HG02970 (cell line): Measurements from ENCODE around the gene DENND2C.

Experiments used
- ATAC-seq: cut with Tn5 transposase; IDR thresholded peaks from one replicate; pipeline ENCODE4 v1.9.1; 2021; ENCODE audit warnings: mild to moderate bottlenecking, moderate library complexity, moderate number of reproducible peaks; ENCODE audit not compliant: unreplicated experiment, low FRiP score

Gene DENND2C

DNA sequence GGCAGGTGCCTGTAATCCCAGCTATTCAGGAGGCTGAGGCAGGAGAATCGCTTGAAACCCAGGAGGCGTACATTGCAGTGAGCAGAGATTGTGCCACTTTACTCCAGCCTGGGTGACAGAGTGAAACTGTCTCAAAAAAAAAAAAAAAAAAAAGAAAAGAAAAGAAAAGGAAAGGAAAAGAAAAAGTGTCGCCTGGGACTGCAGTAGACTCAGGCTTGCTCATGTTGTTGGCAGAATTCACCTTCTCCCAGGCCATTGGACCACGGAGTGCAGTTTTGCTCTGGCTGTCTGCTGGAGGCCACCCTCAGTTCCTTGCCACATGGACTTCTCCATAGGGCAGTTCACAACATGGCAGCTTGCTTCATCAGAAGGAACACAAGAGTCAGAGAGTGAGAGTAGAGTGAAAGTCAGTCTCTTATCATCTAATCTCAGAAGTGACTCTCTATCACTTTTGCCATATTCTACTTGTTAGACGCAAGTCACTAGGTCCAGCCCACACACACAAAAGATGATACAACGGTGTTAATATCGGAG lies 117.7 kb downstream of the DENND2C start:
- ATAC-seq = no peak

DNA sequence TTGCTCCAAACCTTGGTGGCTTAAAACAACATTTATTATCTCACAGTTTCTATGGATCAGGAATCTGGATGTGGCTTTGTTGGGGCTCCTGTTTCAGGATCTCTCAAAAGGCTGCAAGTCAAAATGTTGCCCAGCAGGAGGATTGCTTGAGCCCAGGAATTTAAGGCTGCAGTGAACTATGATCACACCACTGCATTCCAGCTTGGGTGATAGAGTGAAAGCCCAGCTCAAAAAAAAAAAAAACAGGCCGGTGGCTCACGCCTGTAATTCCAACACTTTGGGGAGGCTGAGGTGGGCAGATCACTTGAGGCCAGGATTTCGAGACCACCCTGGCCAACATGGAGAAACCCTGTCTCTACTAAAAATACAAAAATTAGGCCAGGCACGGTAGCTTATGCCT lies 118.4 kb downstream of the DENND2C start:
- ATAC-seq = no peak

- ATAC-seq = no peak
These were observed 119.5 kb downstream of the DENND2C start for GRCh38 chr1:114550336-114550735.

DNA sequence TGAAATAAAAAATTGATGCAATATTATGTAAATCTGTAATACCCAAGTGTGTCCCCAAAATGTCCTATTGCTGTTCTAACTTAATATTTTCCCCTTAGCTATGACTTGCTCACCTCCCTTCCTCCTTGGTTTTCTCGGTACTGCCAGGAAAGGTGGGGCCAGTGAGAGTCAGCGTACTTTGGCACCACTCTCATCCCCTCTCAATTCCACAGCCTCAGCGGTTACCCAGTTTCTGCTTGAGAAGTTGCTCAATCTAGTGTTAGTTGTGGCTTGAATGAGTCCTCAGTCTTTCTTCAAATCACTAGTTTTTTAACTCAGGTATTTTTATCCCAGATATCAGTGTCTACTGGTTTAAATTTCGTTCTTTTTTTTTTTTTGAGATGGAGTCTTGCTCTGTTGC lies 120.7 kb downstream of the DENND2C start:
- ATAC-seq = no peak

- no peak for ATAC-seq
These were observed 122.8 kb downstream of the DENND2C start for GRCh38 chr1:114547076-114547475.

DNA sequence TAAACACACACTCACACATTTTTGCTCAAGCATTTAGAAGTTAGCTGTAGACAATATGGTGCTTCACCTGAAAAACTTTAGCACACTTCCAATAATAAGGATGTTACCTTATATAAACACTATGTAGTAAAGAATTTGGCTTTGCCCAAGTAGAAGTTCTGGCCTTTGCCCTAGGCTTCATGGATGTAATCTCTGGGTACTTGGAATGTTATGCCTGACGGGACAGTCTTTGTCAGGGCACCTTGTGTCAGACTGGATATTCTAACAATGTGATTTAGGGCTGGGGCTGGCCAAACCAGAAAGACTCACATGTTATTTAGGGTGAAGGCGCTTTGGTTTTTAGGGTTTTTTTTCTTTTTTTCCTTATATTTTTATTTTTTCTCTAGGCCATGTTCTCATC lies 124.1 kb downstream of the DENND2C start:
- no peak for ATAC-seq

DNA sequence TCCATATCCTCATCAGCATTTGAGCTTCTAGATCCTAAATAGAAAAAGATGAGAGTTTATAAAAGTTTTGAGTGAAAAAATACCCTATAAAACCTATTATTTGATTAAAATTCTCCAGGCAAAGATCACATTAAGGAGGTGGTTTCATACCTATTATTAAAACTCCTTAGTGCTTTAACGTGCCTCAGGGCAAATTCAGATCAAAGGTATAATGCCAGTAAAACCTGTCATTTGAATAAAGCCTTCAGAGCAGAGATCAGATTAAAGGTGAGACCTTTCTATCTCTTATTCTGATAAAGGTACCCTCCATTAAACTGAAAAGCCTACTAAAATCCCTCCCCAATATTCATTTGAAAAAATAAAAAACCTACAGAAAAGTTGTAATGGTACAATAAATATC lies 124.5 kb downstream of the DENND2C start:
- ATAC-seq = no peak

DNA sequence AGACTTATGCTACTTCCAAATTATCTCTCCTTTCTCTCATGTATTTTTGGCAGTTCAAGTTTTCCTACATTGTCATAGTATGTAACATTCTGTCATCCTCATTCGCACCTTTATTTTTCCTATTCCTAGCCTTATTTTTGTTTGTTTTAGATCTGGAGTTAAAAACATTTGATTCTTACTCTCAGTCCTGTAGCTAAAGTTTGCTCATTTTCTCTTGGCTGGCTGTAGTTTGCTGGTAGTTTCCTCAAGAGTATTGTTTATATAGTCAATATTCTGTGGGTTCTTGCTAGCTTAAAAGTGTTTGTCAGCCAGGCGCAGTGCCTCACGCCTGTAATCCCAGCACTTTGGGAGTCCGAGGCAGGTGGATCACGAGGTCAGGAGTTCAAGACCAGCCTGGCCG lies 129.0 kb downstream of the DENND2C start:
- ATAC-seq = no peak

DNA sequence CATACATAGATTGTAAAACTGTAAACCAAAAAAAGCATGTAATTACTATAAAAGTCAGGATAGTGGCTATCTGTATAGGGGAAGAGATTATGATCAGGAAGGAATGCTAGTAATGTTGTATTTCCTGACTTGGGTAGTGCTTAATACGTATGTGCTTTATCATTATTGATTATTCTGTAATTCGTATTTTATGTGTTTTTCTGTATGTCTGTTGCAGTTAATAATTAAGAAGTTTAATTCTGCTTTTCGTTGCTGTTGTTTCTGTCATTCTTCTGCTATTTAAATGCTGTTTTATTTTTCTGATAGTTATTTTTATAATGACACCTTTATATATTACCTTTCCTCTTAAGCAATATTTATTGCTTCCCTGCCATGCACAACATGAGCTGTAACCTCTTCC lies 129.6 kb downstream of the DENND2C start:
- no peak for ATAC-seq

GRCh38 chr1:114536043-114536442 lies 133.8 kb downstream of the DENND2C start:
- ATAC-seq = no peak

DNA sequence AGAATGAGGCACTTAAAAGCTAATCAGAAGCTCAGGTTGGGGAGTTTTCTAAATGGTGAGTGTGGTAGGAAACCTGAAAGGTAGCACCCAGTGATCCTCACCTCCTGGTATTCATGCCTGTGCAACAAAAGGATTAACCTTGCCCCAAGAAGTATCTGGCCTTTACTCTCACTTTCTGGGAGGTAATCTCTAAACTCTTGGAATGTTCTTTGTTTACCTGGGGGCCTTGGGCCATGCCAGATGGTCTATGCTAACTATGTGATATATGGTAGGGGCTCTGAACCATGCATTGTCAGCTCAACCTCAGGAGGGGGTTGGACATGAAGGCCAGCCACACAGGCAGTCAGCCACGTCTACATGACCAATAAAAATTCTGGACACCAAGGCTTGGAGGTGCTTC lies 134.4 kb downstream of the DENND2C start:
- no peak for ATAC-seq
